HG03354 (cell line): ENCODE measurements around the gene LMTK3.
"Not testable (repeated sequence)": the region's sequence is repeated elsewhere in the genome, so short reads cannot be mapped to it uniquely, and the experiment has no call there.

Source experiments
- ATAC-seq: cut with Tn5 transposase; IDR thresholded peaks from one replicate; pipeline ENCODE4 v1.9.1; 2021; ENCODE audit warnings: mild to moderate bottlenecking; ENCODE audit not compliant: unreplicated experiment, poor library complexity, severe bottlenecking

The LMTK3 gene

GRCh38 chr19:48540110-48540509, 28.5 kb upstream of the LMTK3 start:
- ATAC-seq: no peak

- ATAC-seq: no peak
Observed at GRCh38 chr19:48539503-48540096, 28.0 kb upstream of the LMTK3 start.

GRCh38 chr19:48538057-48538456, 26.4 kb upstream of the LMTK3 start:
- ATAC-seq: not testable (repeated sequence)

- no peak for ATAC-seq
Observed at GRCh38 chr19:48537541-48537940, 25.9 kb upstream of the LMTK3 start.

- ATAC-seq: no peak
Observed at GRCh38 chr19:48533770-48534169, 22.1 kb upstream of the LMTK3 start.

- ATAC-seq: no peak
Observed at GRCh38 chr19:48530770-48531169, 19.1 kb upstream of the LMTK3 start.

- no peak for ATAC-seq
Observed at GRCh38 chr19:48530066-48530720, 18.6 kb upstream of the LMTK3 start.

- ATAC-seq: no peak
Observed at GRCh38 chr19:48529156-48529555, 17.5 kb upstream of the LMTK3 start.

- no peak for ATAC-seq
Observed at GRCh38 chr19:48524732-48525131, 13.1 kb upstream of the LMTK3 start.

- ATAC-seq: no peak
Observed at GRCh38 chr19:48524221-48524620, 12.6 kb upstream of the LMTK3 start.

GRCh38 chr19:48520134-48520533, 8.5 kb upstream of the LMTK3 start:
- no peak for ATAC-seq

GRCh38 chr19:48519426-48519825, 7.8 kb upstream of the LMTK3 start:
- not testable (repeated sequence) for ATAC-seq

- no peak for ATAC-seq
Observed at GRCh38 chr19:48518207-48518606, 6.6 kb upstream of the LMTK3 start.

- ATAC-seq: no peak
Observed at GRCh38 chr19:48516536-48516935, 4.9 kb upstream of the LMTK3 start.

GRCh38 chr19:48514123-48514458, 2.5 kb upstream of the LMTK3 start:
- ATAC-seq: no peak

- ATAC-seq: peak; percentile 51
Observed at GRCh38 chr19:48513289-48514122, 1.9 kb upstream of the LMTK3 start.

- ATAC-seq: no peak
Observed at GRCh38 chr19:48512504-48513288, 1.1 kb upstream of the LMTK3 start.

GRCh38 chr19:48511321-48511731, 309 bp downstream of the LMTK3 start:
- ATAC-seq: no peak

GRCh38 chr19:48510421-48511268, 990 bp downstream of the LMTK3 start:
- ATAC-seq: no peak
